ENCODE results near the gene ABCD3.

GRCh38 chr1:94551449-94551848, 133.3 kb downstream of the ABCD3 start:
- TF ChIP-seq CTCF (IDR thresholded peaks at IDR 0.05) (no peak), POLR2A (IDR thresholded peaks at IDR 0.05) (no peak), POLR2AphosphoS5 (IDR thresholded peaks at IDR 0.05) (no peak), EP300 (IDR thresholded peaks at IDR 0.05; ENCODE audit: low read depth) (no peak)
